Lower leg skin (tissue), 4 donors: ENCODE results near the gene TRAPPC14. TPM values are rescaled to one million over a fixed set of nuclear protein-coding genes. Genes with fewer than 3 reads are reported as not detected.
A peak's percentile ranks its signal among the peaks of the same experiment; 100 is the strongest.

Experiments
- DNase-seq, 2 donors: peaks; one replicate each; pipeline ENCODE4 v3.0.0-alpha.2; 2019; ENCODE audit warnings: low spot score in 2 of 2
- H3K4me3 ChIP-seq: fragments of 200-600 bp; sonication (generic); 2 replicates; pipeline ENCODE4 v1.5.1; 2017; ENCODE audit warnings: mild to moderate bottlenecking, low read depth; ENCODE audit not compliant: poor library complexity, severe bottlenecking
- POLR2A ChIP-seq, 2 donors: fragments of 450-650 bp; IDR thresholded peaks; one replicate each; pipeline ENCODE4 v1.6.1; 2016 to 2017; ENCODE audit warnings: antibody characterized with exemption in 2 of 2, mild to moderate bottlenecking in 1 of 2, moderate library complexity in 1 of 2
- WGBS, 2 donors: methylation state at CpG; one replicate each; pipeline ENCODE4 v1.1.5; 2018; 5-methylcytosine and 5-hydroxymethylcytosine counted together
- intact Hi-C: fragments of 100-400 bp; cut with DNase I; formaldehyde crosslinking; loops from one replicate; pipeline ENCODE4 v1.15.0; 2023; ENCODE audit warnings: low total_unique reads
- total RNA-seq, 4 donors: library from RNA; depleted of rRNA; stranded (reverse); fragments of >200 nt; gene quantifications; one replicate each; pipeline ENCODE4 v1.1.0, GENCODE V29; 2016
- TF ChIP-seq, protein P1 (sequence below), 3 donors: fragments of 450-650 bp; IDR thresholded peaks; one replicate each; pipeline ENCODE4 v1.5.1; 2016; ENCODE audit warnings: antibody characterized with exemption in 3 of 3, mild to moderate bottlenecking in 3 of 3, moderate library complexity in 2 of 3

TRAPPC14 gene
- total RNA-seq, 4 donors from 2014 or later = 20.8 to 46.5 (median 25.2) TPM

DNA sequence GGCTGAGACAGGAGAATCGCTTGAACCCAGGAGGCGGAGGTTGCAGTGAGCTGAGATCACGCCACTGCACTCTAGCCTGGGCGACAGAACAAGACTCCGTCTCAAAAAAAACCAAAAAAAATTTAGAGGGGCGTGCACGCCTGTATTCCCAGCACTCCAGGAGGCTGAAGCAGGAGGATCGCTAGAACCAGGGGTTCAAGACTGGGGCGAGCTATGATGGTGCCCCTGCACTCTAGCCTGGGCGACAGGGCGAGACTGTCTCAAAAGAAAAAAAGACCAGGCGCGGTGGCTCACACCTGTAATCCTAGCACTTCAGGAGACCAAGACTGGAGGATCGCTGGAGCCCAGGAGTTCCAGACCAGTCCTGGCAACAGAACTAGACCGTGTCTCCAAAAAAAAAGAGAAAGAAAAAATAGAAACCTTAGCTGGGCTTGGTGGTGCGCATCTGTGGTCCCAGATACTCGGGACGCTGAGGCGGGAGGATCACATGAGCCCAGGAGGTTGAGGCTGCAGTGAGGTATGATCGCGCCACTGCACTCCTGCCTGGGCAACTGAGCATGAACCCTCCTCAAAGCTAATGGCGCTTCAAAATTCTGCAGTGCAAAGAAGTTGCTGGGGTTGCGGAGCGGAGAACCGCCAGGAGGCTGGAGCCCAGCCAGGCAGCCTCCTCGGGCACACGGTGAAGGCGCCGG, 32.1 kb downstream of the TRAPPC14 start:
- no peak for DNase-seq
- 8 to 10% methylated on average over 29 of the region's 29 CpGs for WGBS, 2 donors
- H3K4me3 ChIP-seq = peak overlapping the region; percentile 66
- intact Hi-C loops = no loop called here
- TF ChIP-seq POLR2A (IDR thresholded peaks at IDR 0.05) = no peak
- TF ChIP-seq, protein P1, sequence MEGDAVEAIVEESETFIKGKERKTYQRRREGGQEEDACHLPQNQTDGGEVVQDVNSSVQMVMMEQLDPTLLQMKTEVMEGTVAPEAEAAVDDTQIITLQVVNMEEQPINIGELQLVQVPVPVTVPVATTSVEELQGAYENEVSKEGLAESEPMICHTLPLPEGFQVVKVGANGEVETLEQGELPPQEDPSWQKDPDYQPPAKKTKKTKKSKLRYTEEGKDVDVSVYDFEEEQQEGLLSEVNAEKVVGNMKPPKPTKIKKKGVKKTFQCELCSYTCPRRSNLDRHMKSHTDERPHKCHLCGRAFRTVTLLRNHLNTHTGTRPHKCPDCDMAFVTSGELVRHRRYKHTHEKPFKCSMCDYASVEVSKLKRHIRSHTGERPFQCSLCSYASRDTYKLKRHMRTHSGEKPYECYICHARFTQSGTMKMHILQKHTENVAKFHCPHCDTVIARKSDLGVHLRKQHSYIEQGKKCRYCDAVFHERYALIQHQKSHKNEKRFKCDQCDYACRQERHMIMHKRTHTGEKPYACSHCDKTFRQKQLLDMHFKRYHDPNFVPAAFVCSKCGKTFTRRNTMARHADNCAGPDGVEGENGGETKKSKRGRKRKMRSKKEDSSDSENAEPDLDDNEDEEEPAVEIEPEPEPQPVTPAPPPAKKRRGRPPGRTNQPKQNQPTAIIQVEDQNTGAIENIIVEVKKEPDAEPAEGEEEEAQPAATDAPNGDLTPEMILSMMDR (IDR thresholded peaks at IDR 0.05) = no peak

DNA sequence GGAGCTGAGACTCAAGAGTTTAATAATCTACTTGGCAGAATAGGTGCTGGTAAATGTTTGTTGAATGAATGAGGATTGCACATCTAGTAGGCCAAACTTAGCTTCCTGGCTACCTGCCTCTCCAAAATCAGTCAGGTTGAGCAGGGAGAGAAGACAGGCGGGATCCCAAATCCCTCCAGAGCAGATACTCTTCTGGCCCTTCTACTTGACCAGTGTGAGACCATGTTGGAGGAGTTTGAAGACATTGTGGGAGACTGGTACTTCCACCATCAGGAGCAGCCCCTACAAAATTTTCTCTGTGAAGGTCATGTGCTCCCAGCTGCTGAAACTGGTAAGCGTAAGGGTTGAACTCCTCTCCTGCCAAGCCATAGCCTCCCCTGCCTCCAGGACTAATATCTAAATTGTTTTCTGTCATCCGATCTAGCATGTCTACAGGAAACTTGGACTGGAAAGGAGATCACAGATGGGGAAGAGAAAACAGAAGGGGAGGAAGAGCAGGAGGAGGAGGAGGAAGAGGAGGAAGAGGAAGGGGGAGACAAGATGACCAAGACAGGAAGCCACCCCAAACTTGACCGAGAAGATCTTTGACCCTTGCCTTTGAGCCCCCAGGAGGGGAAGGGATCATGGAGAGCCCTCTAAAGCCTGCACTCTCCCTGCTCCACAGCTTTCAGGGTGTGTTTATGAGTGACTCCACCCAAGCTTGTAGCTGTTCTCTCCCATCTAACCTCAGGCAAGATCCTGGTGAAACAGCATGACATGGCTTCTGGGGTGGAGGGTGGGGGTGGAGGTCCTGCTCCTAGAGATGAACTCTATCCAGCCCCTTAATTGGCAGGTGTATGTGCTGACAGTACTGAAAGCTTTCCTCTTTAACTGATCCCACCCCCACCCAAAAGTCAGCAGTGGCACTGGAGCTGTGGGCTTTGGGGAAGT, 34.0 kb downstream of the TRAPPC14 start:
- intact Hi-C loops = no loop called here
- no peak overlapping the region for H3K4me3 ChIP-seq
- DNase-seq = no peak
- WGBS, 2 donors = 52 to 66% methylated on average over 4 of the region's 4 CpGs
- TF ChIP-seq POLR2A (IDR thresholded peaks at IDR 0.05) = no peak
- TF ChIP-seq, protein P1 (IDR thresholded peaks at IDR 0.05) = no peak

DNA sequence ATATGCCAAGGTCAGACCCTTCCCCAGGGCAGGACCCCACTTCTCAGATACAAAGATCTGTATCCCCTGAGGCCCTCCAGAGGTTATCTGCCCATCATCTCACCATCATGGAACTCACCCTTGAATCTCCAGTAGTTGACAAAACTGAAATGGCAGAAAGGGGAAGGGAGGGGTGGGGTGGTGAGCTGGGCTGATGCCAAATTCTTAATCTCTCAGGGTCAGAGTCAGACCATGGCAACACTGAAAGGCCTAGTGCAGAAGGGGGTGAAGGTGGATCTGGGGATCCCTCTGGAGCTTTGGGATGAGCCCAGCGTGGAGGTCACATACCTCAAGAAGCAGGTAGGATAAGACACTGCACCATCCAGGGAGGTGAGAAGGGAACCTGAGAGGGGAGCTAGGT, 36.0 kb downstream of the TRAPPC14 start:
- intact Hi-C loops = no loop called here
- H3K4me3 ChIP-seq = no peak overlapping the region
- WGBS, 2 donors = 95 to 96% methylated on average over 1 of the region's 1 CpG
- no peak for DNase-seq
- TF ChIP-seq, protein P1 (IDR thresholded peaks at IDR 0.05) = no peak
- no peak for TF ChIP-seq POLR2A (IDR thresholded peaks at IDR 0.05)

DNA sequence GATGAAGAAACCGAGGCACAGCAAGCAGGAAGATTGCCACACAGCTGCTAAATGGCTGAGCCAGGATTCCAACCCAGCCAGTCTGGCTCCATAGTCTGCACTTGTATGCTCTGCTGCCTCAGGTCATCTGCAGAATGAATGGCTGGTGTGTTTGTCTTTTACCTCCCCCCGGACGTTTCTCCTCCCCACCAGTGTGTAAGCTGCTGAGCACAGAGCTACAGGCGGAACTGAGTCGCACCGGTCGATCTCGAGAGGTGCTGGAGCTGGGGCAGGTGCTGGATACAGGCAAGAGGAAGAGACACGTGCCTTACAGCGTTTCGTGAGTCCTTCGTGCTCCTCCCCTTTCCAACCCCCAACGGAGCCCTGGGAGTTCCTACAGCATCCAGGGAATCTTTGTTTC, 36.5 kb downstream of the TRAPPC14 start:
- DNase-seq = no peak
- no peak for TF ChIP-seq POLR2A (IDR thresholded peaks at IDR 0.05)
- TF ChIP-seq, protein P1 (IDR thresholded peaks at IDR 0.05) = no peak
- 49 to 56% methylated on average over 13 of the region's 13 CpGs for WGBS, 2 donors
- no peak overlapping the region for H3K4me3 ChIP-seq
- intact Hi-C loops = no loop called here

DNA sequence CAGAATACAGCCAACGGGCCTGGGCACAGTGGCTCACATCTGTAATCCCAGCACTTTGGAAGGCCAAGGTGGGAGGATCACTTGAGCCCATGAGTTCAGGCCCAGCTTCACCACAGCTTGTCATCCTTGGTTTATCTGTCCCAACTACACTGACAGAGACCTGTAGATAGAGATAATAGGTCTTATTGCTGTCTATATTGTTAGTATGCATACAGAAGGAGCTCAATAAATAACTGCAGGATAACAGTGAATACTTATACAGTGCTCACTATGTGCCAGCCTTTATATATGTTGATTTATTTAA, 37.8 kb downstream of the TRAPPC14 start:
- 32 to 37% methylated on average over 1 of the region's 1 CpG for WGBS, 2 donors
- intact Hi-C loops = no loop called here
- TF ChIP-seq POLR2A (IDR thresholded peaks at IDR 0.05) = no peak
- TF ChIP-seq, protein P1 (IDR thresholded peaks at IDR 0.05) = no peak
- H3K4me3 ChIP-seq = no peak overlapping the region
- DNase-seq = no peak
